WERI-Rb-1 (cell line): ENCODE results near the gene RGS9BP.
A peak's percentile ranks its signal among the peaks of the same experiment; 100 is the strongest.

Source experiments
- DNase-seq: peaks from one replicate; pipeline ENCODE4 v3.0.0-alpha.2; 2020
- H3K27ac ChIP-seq: fragments of 250-450 bp; sonication (Bioruptor Pico); 2 replicates; pipeline ENCODE4 v1.5.1; 2020; ENCODE audit warnings: mild to moderate bottlenecking, moderate library complexity
- H3K27me3 ChIP-seq: fragments of 250-450 bp; sonication (Bioruptor Pico); 2 replicates; pipeline ENCODE4 v1.5.1; 2021; ENCODE audit warnings: mild to moderate bottlenecking, low read depth, moderate library complexity; ENCODE audit not compliant: insufficient read depth, severe bottlenecking
- H3K36me3 ChIP-seq: fragments of 250-450 bp; sonication (Bioruptor Pico); 2 replicates; pipeline ENCODE4 v1.5.1; 2020; ENCODE audit warnings: mild to moderate bottlenecking, moderate library complexity
- H3K4me3 ChIP-seq: 2 replicates; pipeline ENCODE4 v1.5.1; 2011; ENCODE audit warnings: low read depth, mild to moderate bottlenecking, control low read depth, low read length
- H3K9me3 ChIP-seq: fragments of 250-450 bp; sonication (Bioruptor Pico); 2 replicates; pipeline ENCODE4 v1.5.1; 2021; ENCODE audit warnings: mild to moderate bottlenecking, moderate library complexity; ENCODE audit not compliant: severe bottlenecking
- TF ChIP-seq, protein P1 (sequence below): IDR thresholded peaks from 2 replicates; pipeline ENCODE4 v1.5.1; 2011; ENCODE audit warnings: low read depth, mild to moderate bottlenecking, control low read depth, inconsistent platforms, low read length

Gene RGS9BP

DNA sequence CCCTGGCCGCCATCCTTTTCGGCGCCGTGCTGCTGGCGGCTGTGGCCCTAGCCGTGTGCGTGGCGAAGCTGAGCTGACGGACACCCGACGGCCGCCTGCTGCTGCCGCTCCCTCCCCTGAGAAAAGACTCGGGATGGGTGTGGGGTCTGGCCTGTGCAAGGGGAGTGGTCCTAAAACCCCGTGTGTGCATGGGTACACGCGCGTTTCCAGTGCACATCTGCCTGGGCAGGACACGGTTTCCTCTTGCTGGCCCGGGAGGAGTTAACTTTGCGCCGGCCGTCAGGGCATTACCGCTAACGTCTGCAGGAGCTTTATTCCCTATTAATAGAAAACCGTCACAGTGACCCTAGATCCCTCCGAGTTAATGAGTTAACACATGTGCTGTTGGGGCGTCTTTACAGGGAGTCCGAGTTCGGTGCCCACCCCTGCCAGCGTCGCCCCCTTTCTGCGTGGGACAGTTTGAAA, 1.3 kb downstream of the RGS9BP start:
- no peaks in the 10 kb centered on the region for H3K36me3 ChIP-seq
- no peaks in the 10 kb centered on the region for H3K9me3 ChIP-seq
- peaks cover 16% of the 10 kb centered on the region for H3K27me3 ChIP-seq
- H3K27ac ChIP-seq, result no peak overlapping the region; the same call in 1 of the 2 replicates
- TF ChIP-seq, protein P1, sequence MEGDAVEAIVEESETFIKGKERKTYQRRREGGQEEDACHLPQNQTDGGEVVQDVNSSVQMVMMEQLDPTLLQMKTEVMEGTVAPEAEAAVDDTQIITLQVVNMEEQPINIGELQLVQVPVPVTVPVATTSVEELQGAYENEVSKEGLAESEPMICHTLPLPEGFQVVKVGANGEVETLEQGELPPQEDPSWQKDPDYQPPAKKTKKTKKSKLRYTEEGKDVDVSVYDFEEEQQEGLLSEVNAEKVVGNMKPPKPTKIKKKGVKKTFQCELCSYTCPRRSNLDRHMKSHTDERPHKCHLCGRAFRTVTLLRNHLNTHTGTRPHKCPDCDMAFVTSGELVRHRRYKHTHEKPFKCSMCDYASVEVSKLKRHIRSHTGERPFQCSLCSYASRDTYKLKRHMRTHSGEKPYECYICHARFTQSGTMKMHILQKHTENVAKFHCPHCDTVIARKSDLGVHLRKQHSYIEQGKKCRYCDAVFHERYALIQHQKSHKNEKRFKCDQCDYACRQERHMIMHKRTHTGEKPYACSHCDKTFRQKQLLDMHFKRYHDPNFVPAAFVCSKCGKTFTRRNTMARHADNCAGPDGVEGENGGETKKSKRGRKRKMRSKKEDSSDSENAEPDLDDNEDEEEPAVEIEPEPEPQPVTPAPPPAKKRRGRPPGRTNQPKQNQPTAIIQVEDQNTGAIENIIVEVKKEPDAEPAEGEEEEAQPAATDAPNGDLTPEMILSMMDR, result no peak
- peak; percentile 14 for DNase-seq
- peak overlapping the region; percentile 28 for H3K4me3 ChIP-seq

DNA sequence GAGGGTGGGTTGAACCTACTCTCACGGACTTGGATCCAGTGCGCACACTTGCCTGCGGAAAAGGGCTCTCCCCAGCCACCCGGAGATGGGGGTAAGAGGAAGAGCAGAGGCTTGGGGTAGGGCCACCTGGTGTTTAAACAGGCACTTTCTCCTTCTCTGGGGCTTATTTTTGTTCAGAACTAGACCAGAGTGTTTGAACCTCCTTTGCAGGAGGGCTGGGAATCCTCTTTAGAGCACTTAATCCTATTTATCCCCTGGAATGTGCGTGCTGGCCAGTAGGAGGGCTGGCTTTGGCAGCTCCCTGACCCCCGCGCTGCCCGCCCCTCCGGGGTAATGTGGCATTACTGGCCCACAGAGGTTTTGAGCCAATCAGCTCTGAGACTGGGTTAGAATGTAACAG, 2.0 kb downstream of the RGS9BP start:
- no peaks in the 10 kb centered on the region for H3K36me3 ChIP-seq
- peaks cover 16% of the 10 kb centered on the region for H3K27me3 ChIP-seq
- no peak overlapping the region; the same call in 1 of the 2 replicates for H3K27ac ChIP-seq
- H3K9me3 ChIP-seq, result no peaks in the 10 kb centered on the region
- peak; percentile 97 for DNase-seq
- no peak overlapping the region for H3K4me3 ChIP-seq
- TF ChIP-seq, protein P1, result no peak

DNA sequence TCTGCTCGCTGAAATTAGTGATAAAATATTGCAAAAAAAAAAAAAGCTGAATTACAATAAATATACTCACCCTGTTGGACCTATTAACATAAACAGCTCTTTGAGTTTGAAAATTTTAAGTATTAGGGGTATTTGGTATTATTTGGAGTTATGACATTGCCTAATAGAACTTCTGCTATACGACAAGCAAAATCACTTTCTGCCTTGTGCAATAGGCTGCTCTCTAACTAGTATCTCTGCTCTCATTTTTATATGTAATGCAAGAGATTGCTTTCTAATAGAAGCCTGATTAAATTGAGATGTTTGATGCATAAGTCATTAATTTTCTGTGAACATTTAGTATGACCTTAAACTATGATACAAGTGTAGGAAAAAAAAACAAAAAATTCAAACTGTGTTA, 5.3 kb downstream of the RGS9BP start:
- H3K27ac ChIP-seq, result no peak overlapping the region
- TF ChIP-seq, protein P1, result no peak
- no peaks in the 10 kb centered on the region for H3K9me3 ChIP-seq

DNA sequence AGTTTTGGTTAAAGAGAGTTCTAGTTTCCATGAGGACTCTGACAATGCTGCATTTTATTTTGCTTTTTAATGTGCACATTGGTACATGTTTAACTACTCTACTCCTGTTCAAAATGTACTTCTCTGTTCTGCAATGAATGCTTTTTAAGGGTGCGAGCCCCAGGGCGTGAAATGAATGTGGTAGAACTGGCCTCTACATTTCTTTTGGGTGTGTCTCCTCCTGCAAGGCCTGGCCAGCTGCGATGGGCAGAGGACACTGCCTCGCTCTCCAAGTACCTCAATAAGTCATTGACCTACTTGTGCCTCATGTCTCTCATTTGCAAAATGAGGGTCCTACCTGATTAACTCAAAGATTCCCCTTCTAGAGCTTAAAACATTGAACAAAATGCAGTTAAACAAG, 6.7 kb downstream of the RGS9BP start:
- no peaks in the 10 kb centered on the region for H3K9me3 ChIP-seq
- no peaks in the 10 kb centered on the region for H3K36me3 ChIP-seq
- no peak overlapping the region for H3K27ac ChIP-seq
- no peak overlapping the region for H3K4me3 ChIP-seq
- TF ChIP-seq, protein P1, result no peak
- DNase-seq, result no peak
- no peaks in the 10 kb centered on the region for H3K27me3 ChIP-seq

More for the DNA sequence above, 5.3 kb downstream of the RGS9BP start:
- DNase-seq, result no peak
- Histone ChIP-seq H3K27me3 (peaks cover 11% of the 10 kb centered on the region), H3K4me3 (no peak overlapping the region), H3K36me3 (no peaks in the 10 kb centered on the region)

DNA sequence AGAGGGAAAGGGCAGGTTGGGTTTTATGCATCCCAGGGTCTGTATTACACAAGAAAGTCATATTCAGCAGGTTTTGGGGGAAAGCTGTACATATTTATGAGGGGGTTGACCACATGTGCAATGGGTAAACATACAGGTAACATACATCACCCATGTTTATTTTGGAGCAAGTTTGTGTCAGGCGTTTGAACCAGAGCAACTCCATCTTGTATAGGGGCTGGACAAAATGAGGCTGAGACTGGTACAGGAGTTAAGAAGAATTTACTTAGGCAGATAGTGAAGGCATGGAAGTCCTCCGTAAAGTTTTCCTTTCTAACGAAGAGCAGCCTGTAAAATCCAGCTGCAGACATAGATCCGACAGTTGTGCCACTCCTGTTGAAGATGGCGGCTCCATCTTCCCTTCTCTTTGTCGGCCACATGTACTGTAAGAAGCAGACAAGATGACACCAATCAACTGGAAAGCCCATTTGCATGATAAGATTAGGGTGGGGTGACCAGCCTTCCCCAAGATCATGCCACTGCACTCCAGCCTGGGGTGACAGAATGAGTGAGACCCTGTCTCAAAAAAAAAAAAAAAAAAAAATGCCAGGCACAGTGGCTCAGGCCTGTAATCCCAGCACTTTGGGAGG, 11.3 kb downstream of the RGS9BP start:
- Histone ChIP-seq H3K27me3 (no peaks in the 10 kb centered on the region), H3K36me3 (no peaks in the 10 kb centered on the region), H3K27ac (no peak overlapping the region), H3K9me3 (no peaks in the 10 kb centered on the region), H3K4me3 (no peak overlapping the region)
- TF ChIP-seq, protein P1, result no peak
- no peak for DNase-seq

DNA sequence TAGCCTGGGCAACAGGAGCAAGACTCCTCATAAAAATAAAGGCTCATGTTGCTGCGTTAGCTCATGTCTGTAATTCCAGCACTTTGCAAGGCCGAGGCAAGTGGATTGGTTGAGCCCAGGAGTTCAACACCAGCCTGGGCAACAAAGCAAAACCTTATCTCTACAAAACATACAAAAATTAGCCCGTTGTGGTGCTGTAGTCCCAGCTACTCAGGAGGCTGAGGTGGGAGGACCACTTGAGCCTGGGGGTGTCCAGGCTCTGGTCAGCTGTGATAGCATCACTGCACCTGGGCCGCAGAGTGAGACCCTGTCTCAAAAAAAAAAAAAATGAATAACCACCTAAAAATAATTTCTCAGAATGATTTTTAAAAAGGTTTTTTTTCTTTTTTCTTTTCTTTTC, 12.0 kb downstream of the RGS9BP start:
- DNase-seq, result no peak
- TF ChIP-seq, protein P1, result no peak
- no peaks in the 10 kb centered on the region; the same call in 1 of the 2 replicates for H3K36me3 ChIP-seq
- no peaks in the 10 kb centered on the region for H3K27me3 ChIP-seq
- no peak overlapping the region for H3K27ac ChIP-seq
- no peaks in the 10 kb centered on the region for H3K9me3 ChIP-seq
- no peak overlapping the region for H3K4me3 ChIP-seq
